Endothelial cell of umbilical vein (primary cell): Measurements from ENCODE around the gene XPOT. TPM values are rescaled to one million over a fixed set of nuclear protein-coding genes. Genes with fewer than 3 reads are reported as not detected.

Experiments
- BruUV-seq: library from RNA; stranded (reverse); fragments of 400-500 nt; replicated peaks from 2 replicates; lab custom pipeline; 2021; lab: Mats Ljungman, UMichigan
- CTCF ChIA-PET: fragments of 300-600, 350-600 bp; sonication (Branson Sonifier 250); formaldehyde crosslinking; loops from one replicate; lab custom pipeline; 2021; ENCODE audit warnings: antibody characterized with exemption, inconsistent platforms; lab: Charles Lee
- POLR2A ChIA-PET: fragments of 300-600, 350-600 bp; sonication (Branson Sonifier 250); formaldehyde crosslinking; loops from one replicate; lab custom pipeline; 2021; ENCODE audit warnings: antibody characterized with exemption, inconsistent platforms; lab: Charles Lee
- DNase-seq: peaks from one replicate; pipeline ENCODE4 v3.0.0-alpha.2; 2011; ENCODE audit warnings: low read depth, low spot score
- FAIRE-seq: peaks from 2 replicates; lab custom pipeline; 2011; peaks lifted over from hg19 to GRCh38; lab: Jason Lieb, UNC
- H2AFZ ChIP-seq: 2 replicates; pipeline ENCODE4 v1.6.0; 2012; ENCODE audit warnings: low read depth, low read length, control low read depth, inconsistent platforms
- H3K27ac ChIP-seq: 2 replicates; pipeline ENCODE4 v1.5.1; 2011; ENCODE audit warnings: low read depth, mild to moderate bottlenecking, control low read depth, low read length, moderate library complexity; ENCODE audit not compliant: insufficient read depth
- H3K27me3 ChIP-seq, 2 experiments: 2 replicates each; pipeline versions ENCODE4 v1.6.0 to v1.6.1; 2011; ENCODE audit warnings: low read length in 2 of 2, mixed read lengths in 1 of 2; ENCODE audit not compliant: control insufficient read depth in 2 of 2, insufficient read depth in 2 of 2
- H3K36me3 ChIP-seq, 2 experiments: 2 replicates in 1 of 2; 3 replicates in 1 of 2; pipeline ENCODE4 v1.5.1; 2011; ENCODE audit warnings: low read length in 2 of 2, mild to moderate bottlenecking in 1 of 2, moderate library complexity in 1 of 2; ENCODE audit not compliant: control insufficient read depth in 2 of 2, insufficient read depth in 2 of 2; ENCODE audit errors: extremely low read depth in 1 of 2
- H3K4me1 ChIP-seq: 3 replicates; pipeline ENCODE4 v1.5.1; 2011; ENCODE audit warnings: mild to moderate bottlenecking, low read length; ENCODE audit not compliant: control insufficient read depth, insufficient read depth; ENCODE audit errors: extremely low read depth
- H3K4me2 ChIP-seq: 2 replicates; pipeline ENCODE4 v1.6.1; 2011; ENCODE audit warnings: low read length, control low read depth, mixed read lengths; ENCODE audit not compliant: insufficient read depth
- H3K4me3 ChIP-seq, 3 experiments: fragments of 200-600 bp in 1 of 3; sonication (generic), shearing (Covaris generic) in 1 of 3; replicated peaks in 1 of 3; 2 replicates each; pipeline ENCODE4 v1.5.1; 2011 to 2016; ENCODE audit warnings: control low read depth in 3 of 3, low read length in 3 of 3, mild to moderate bottlenecking in 2 of 3, inconsistent platforms in 1 of 3, low read depth in 1 of 3, moderate library complexity in 1 of 3; ENCODE audit not compliant: insufficient read depth in 1 of 3
- H3K79me2 ChIP-seq: 2 replicates; pipeline ENCODE4 v1.6.0; 2012; ENCODE audit warnings: low read length, inconsistent platforms; ENCODE audit not compliant: control insufficient read depth, insufficient read depth
- H3K9ac ChIP-seq: replicated peaks from 2 replicates; pipeline ENCODE3; 2011; ENCODE audit warnings: low read length, control low read depth; ENCODE audit not compliant: insufficient read depth; ENCODE audit errors: extremely low read depth
- H3K9me1 ChIP-seq: replicated peaks from 3 replicates; pipeline ENCODE4 v1.6.0; 2011; ENCODE audit warnings: mild to moderate bottlenecking, low read length; ENCODE audit not compliant: control insufficient read depth, insufficient read depth; ENCODE audit errors: extremely low read depth
- H3K9me3 ChIP-seq: replicated peaks from 2 replicates; pipeline ENCODE4 v1.5.1; 2012; ENCODE audit warnings: low read length, inconsistent platforms; ENCODE audit not compliant: control insufficient read depth, insufficient read depth
- H4K20me1 ChIP-seq: replicated peaks from 2 replicates; pipeline ENCODE3; 2011; ENCODE audit warnings: mild to moderate bottlenecking, low read length; ENCODE audit not compliant: control insufficient read depth, insufficient read depth; ENCODE audit errors: extremely low read depth
- CTCF ChIP-seq, 2 donors: IDR thresholded peaks; 1 replicate in 1 of 2; 2 replicates in 1 of 2; pipeline ENCODE4 v1.5.1; 2011; ENCODE audit warnings: low read length in 2 of 2, mild to moderate bottlenecking in 2 of 2, moderate library complexity in 2 of 2, control low read depth in 1 of 2, inconsistent platforms in 1 of 2, low read depth in 1 of 2; ENCODE audit not compliant: insufficient read depth in 1 of 2; ENCODE audit errors: extremely low read depth in 1 of 2
- EZH2 ChIP-seq: IDR thresholded peaks from 2 replicates; pipeline ENCODE4 v1.6.1; 2012; ENCODE audit warnings: borderline replicate concordance, low read depth, mild to moderate bottlenecking, moderate library complexity, low read length, inconsistent platforms; ENCODE audit not compliant: severe bottlenecking
- FOS ChIP-seq: IDR thresholded peaks from 2 replicates; pipeline ENCODE4 v1.6.1; 2011; ENCODE audit warnings: mild to moderate bottlenecking, low read length, moderate library complexity, borderline replicate concordance; ENCODE audit not compliant: insufficient read depth
- GATA2 ChIP-seq: IDR thresholded peaks from 2 replicates; pipeline ENCODE4 v1.7.0; 2011; ENCODE audit warnings: low read depth, mild to moderate bottlenecking, moderate library complexity, mixed read lengths, low read length; ENCODE audit not compliant: insufficient read length, insufficient read depth
- JUN ChIP-seq: IDR thresholded peaks from 2 replicates; pipeline ENCODE4 v1.6.1; 2011; ENCODE audit warnings: borderline replicate concordance, low read depth; ENCODE audit not compliant: insufficient read length, insufficient read depth
- MYC ChIP-seq: IDR thresholded peaks from one replicate; pipeline ENCODE4 v1.6.1; 2011; ENCODE audit warnings: mild to moderate bottlenecking, low read depth, low read length
- POLR2A ChIP-seq: IDR thresholded peaks from 2 replicates; pipeline ENCODE4 v1.6.1; 2012; ENCODE audit warnings: low read depth, mild to moderate bottlenecking, control low read depth, low read length
- POLR2AphosphoS5 ChIP-seq: IDR thresholded peaks from 2 replicates; pipeline ENCODE4 v1.6.1; 2012; ENCODE audit warnings: low read depth, mild to moderate bottlenecking, control low read depth, low read length, moderate library complexity; ENCODE audit not compliant: insufficient read depth
- dilution Hi-C: fragments of 300-500 bp; cut with MboI; formaldehyde crosslinking; loops from one replicate; pipeline ENCODE4 v1.15.0; 2019; ENCODE audit warnings: low sequenced_read_pairs; ENCODE audit not compliant: extremely low pct_ligation_motif_present
- intact Hi-C: fragments of 100-400 bp; cut with micrococcal nuclease; formaldehyde crosslinking; loops from one replicate; pipeline ENCODE4 v1.10.0; 2022
- polyA plus RNA-seq, 4 experiments: library from polyadenylated mRNA; depleted of rRNA in 3 of 4; stranded (reverse) in 3 of 4; unstranded in 1 of 4; fragments of >200 nt; gene quantifications; 2 replicates each; pipeline versions ENCODE4 v1.2.1 to v1.2.3, GENCODE V29; 2011 to 2012; ENCODE audit warnings: missing spikeins in 1 of 4
- total RNA-seq: library from RNA; stranded (reverse); gene quantifications from 2 replicates; pipeline ENCODE4 v1.2.3, GENCODE V29; 2021
- TF ChIP-seq, protein P1 (sequence below): IDR thresholded peaks from 2 replicates; pipeline ENCODE4 v1.6.1; 2011; ENCODE audit not compliant: insufficient read depth, insufficient read length

Gene XPOT
- total and polyA plus RNA-seq, 2 donors (not counting 3 experiments of a cell fraction or from before 2014, with no cell fraction given): 21.9 to 88.9 TPM

GRCh38 chr12:64427988-64428387, 23.8 kb downstream of the XPOT start:
- no TSS peak for BruUV-seq
- no peaks in the 10 kb centered on the region for H3K27me3 ChIP-seq
- FAIRE-seq (no peak), DNase-seq (no peak)
- dilution Hi-C loops: no loop called here
- no peak overlapping the region for H2AFZ ChIP-seq
- H3K9ac ChIP-seq: no peak overlapping the region
- no peaks in the 10 kb centered on the region for H3K9me3 ChIP-seq
- intact Hi-C loops: no loop called here
- H4K20me1 ChIP-seq: no peaks in the 10 kb centered on the region
- TF ChIP-seq MYC (no peak), FOS (no peak), GATA2 (no peak), JUN (no peak), CTCF (IDR thresholded peaks at IDR 0.05; ENCODE audit: extremely low read depth in 1 of 2, insufficient read depth in 1 of 2, low read depth in 1 of 2, low read length in 2 of 2) (no peak), EZH2 (no peak), POLR2A (no peak), POLR2AphosphoS5 (no peak)
- TF ChIP-seq, protein P1, sequence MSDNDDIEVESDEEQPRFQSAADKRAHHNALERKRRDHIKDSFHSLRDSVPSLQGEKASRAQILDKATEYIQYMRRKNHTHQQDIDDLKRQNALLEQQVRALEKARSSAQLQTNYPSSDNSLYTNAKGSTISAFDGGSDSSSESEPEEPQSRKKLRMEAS: no peak
- no peaks in the 10 kb centered on the region for H3K4me1 ChIP-seq
- H3K79me2 ChIP-seq: no peaks in the 10 kb centered on the region
- H3K9me1 ChIP-seq: no peaks in the 10 kb centered on the region
- H3K27ac ChIP-seq: no peak overlapping the region
- CTCF ChIA-PET: no interaction called here
- POLR2A ChIA-PET: no interaction called here
- H3K4me3 ChIP-seq: no peak overlapping the region
- H3K4me2 ChIP-seq: no peak overlapping the region
- peaks cover 29 to 45% of the 10 kb centered on the region in 2 experiments for H3K36me3 ChIP-seq
